Activated CD8-positive, alpha-beta T cell treated with anti-CD3 and anti-CD28 coated beads for 36 hours (primary cell): ENCODE measurements around the gene KIAA0930. TPM values are rescaled to one million over a fixed set of nuclear protein-coding genes. Genes with fewer than 3 reads are reported as not detected.
A peak's percentile ranks its signal among the peaks of the same experiment; 100 is the strongest.

Experiments used
- ATAC-seq: fragments of 200-7000 bp; cut with Tn5 transposase; one replicate; pipeline ENCODE4 v1.10.0; 2021; ENCODE audit warnings: mild to moderate bottlenecking, moderate library complexity
- CTCF ChIA-PET: fragments of 350-600 bp; sonication (Branson Sonifier 250); formaldehyde crosslinking; loops from one replicate; lab custom pipeline; 2021; ENCODE audit warnings: antibody characterized with exemption; lab: Charles Lee
- POLR2A ChIA-PET: fragments of 350-600 bp; sonication (Branson Sonifier 250); formaldehyde crosslinking; loops from one replicate; lab custom pipeline; 2021; ENCODE audit warnings: antibody characterized with exemption; lab: Charles Lee
- DNase-seq: peaks from one replicate; pipeline ENCODE4 v3.0.0-alpha.2; 2020
- H3K27ac Mint-ChIP-seq: one replicate; pipeline ENCODE4 v1.8.0; 2021; ENCODE audit warnings: mild to moderate bottlenecking, mixed read lengths
- H3K27me3 Mint-ChIP-seq: one replicate; pipeline ENCODE4 v1.8.0; 2021; ENCODE audit warnings: mixed read lengths
- H3K36me3 Mint-ChIP-seq: one replicate; pipeline ENCODE4 v1.8.0; 2021; ENCODE audit warnings: low read depth, mixed read lengths
- H3K4me1 Mint-ChIP-seq: one replicate; pipeline ENCODE4 v1.8.0; 2021; ENCODE audit warnings: low read depth, mixed read lengths
- H3K4me3 Mint-ChIP-seq: one replicate; pipeline ENCODE4 v1.8.0; 2021; ENCODE audit warnings: mild to moderate bottlenecking, moderate library complexity, mixed read lengths
- H3K9me3 Mint-ChIP-seq: one replicate; pipeline ENCODE4 v1.8.0; 2021; ENCODE audit warnings: mixed read lengths
- intact Hi-C: fragments of 100-400 bp; cut with micrococcal nuclease; formaldehyde crosslinking; loops from one replicate; pipeline ENCODE4 v1.10.0; 2022
- total RNA-seq, 2 experiments: library from RNA; stranded (reverse); gene quantifications; one replicate each; pipeline ENCODE4 v1.2.3, GENCODE V29; 2021
- TF ChIP-seq, protein P1 (sequence below): fragments of 200-600 bp; IDR thresholded peaks from one replicate; pipeline ENCODE4 v1.8.0; 2022; ENCODE audit warnings: antibody characterized with exemption, mild to moderate bottlenecking

KIAA0930 gene
- total RNA-seq, 2 experiments from 2014 or later, result 38.4 to 40.4 TPM

DNA sequence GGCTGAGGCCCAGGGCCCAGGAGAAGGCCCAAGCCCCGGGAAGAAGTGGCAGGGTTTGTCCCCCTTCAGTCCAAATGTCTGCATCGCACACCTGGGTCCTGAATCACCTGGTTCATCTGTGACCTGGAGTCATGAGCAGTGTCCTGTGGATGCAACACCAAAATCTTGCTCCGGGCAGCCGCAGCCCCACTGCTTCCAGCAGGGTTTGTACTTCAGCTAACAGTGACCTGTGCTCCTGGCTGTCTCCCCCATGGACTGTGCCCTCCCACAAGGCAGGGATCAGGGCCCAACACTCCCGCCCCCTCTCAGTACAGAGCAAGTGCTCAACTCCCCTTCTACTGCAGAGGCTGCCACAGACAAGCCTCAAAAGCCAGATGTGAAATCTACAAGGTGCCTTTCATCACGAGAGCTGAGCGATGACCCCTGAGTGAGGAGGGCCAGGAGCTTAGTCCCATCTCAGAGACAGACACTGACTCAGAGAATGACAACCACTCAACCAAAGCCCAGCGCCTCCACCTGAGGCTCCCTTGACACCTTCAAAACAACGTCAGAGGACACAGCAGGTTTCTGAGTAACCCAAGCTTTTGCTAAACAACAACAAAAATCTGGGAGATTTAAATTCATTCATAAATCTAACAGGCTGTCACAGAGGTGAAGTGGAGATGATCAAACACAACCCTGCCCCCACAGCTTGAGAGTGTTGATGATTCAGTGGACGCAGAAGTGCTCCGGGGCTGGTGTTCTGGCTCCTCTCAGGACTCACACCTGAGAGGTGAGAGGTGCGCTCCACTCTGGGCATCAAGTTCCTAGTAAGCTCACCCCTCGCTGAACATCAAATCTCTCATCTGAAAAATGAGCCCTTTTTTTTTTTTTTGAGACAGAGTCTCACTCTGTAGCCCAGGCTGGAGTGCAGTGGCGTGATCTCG lies 3.4 kb downstream of the KIAA0930 start:
- DNase-seq (no peak), ATAC-seq (no peak)
- Mint-ChIP-seq H3K4me3 (no peak overlapping the region), H3K9me3 (no peaks in the 10 kb centered on the region), H3K4me1 (peaks cover 26% of the 10 kb centered on the region), H3K27ac (no peak overlapping the region), H3K36me3 (peaks cover 6% of the 10 kb centered on the region), H3K27me3 (no peaks in the 10 kb centered on the region)
- CTCF ChIA-PET, result no interaction called here
- POLR2A ChIA-PET, result no interaction called here
- TF ChIP-seq, protein P1, sequence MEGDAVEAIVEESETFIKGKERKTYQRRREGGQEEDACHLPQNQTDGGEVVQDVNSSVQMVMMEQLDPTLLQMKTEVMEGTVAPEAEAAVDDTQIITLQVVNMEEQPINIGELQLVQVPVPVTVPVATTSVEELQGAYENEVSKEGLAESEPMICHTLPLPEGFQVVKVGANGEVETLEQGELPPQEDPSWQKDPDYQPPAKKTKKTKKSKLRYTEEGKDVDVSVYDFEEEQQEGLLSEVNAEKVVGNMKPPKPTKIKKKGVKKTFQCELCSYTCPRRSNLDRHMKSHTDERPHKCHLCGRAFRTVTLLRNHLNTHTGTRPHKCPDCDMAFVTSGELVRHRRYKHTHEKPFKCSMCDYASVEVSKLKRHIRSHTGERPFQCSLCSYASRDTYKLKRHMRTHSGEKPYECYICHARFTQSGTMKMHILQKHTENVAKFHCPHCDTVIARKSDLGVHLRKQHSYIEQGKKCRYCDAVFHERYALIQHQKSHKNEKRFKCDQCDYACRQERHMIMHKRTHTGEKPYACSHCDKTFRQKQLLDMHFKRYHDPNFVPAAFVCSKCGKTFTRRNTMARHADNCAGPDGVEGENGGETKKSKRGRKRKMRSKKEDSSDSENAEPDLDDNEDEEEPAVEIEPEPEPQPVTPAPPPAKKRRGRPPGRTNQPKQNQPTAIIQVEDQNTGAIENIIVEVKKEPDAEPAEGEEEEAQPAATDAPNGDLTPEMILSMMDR, result no peak
- intact Hi-C loops, result no loop called here

DNA sequence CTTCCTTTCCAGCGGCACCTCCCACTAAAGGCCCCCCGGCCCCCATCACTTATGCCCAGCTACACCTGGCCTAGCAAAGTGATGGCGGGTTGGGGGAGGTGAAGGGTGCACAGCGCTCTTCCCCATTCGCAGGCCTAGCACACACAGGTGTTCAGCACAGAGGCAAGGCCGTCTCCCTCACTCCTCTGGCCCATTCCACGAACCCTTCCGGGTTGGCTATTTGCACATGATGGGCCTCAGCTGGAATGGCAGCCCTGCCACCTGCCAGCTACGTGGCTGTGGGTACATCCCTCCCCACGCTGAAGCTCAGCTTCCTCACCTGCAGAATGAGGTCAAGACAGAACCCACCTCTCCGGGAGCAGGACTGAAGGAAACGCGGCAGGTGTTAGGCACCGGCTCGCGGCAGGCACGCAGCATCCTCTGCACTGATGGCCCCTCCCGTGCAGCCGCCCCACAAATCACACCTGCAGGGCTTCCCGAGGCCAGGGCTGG lies 4.8 kb downstream of the KIAA0930 start:
- Mint-ChIP-seq H3K27me3 (no peaks in the 10 kb centered on the region), H3K4me1 (peaks cover 19% of the 10 kb centered on the region), H3K4me3 (no peak overlapping the region), H3K9me3 (no peaks in the 10 kb centered on the region), H3K36me3 (peaks cover 6% of the 10 kb centered on the region), H3K27ac (no peak overlapping the region)
- CTCF ChIA-PET, result no interaction called here
- POLR2A ChIA-PET, result interaction anchor here (0.9 kb wide), 1 partner anchor 66 kb away, joined by 3 read pairs; no protein-coding TSS in a partner anchor
- TF ChIP-seq, protein P1, result no peak
- DNase-seq, result no peak
- ATAC-seq, result no peak
- intact Hi-C loops, result no loop called here

DNA sequence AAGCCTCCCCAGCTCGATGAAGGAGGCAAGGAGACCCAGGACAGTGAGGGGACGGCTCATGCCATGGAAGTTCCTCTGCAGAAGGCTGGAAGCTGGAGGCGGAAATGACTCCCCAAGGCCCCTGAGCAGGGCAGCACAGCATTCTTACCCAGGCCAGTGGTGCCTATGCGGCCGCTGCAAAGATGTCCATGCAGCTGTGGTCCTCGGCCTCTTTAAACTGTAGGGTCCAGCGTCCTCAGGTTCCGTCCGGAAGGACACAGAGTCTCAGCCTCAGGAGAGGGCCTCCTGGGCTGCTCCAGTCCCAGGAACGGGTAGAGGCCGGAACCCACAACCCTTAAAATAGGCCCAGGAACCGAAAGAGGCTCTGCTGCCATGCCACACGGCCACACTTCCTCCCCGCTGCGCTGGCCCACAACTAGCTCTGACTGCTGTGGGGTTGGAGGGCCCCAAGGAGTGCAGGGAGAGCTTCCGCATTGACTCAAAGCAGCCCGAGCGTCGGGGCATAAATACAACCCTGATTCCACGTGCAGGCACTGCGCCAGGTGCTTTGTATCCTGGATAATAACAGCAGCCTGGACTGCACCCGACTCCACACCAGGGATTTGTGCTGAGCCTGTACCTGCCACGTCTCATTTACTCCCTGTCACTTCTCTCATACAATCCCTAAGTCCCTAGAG lies 5.5 kb downstream of the KIAA0930 start:
- Mint-ChIP-seq H3K27ac (no peak overlapping the region), H3K27me3 (no peaks in the 10 kb centered on the region), H3K36me3 (peaks cover 6% of the 10 kb centered on the region), H3K4me3 (no peak overlapping the region), H3K4me1 (peaks cover 19% of the 10 kb centered on the region), H3K9me3 (no peaks in the 10 kb centered on the region)
- TF ChIP-seq, protein P1, result no peak
- DNase-seq, result peak; percentile 56
- ChIA-PET POLR2A (interaction anchor here (0.9 to 1.2 kb wide), 2 partner anchors 9 to 65 kb away, joined by 3 read pairs; no protein-coding TSS in a partner anchor), CTCF (interaction anchor here (1.4 kb wide), 1 partner anchor 33 kb away, joined by 3 read pairs; no protein-coding TSS in a partner anchor)
- intact Hi-C loops, result no loop called here
- ATAC-seq, result peak; percentile 75

DNA sequence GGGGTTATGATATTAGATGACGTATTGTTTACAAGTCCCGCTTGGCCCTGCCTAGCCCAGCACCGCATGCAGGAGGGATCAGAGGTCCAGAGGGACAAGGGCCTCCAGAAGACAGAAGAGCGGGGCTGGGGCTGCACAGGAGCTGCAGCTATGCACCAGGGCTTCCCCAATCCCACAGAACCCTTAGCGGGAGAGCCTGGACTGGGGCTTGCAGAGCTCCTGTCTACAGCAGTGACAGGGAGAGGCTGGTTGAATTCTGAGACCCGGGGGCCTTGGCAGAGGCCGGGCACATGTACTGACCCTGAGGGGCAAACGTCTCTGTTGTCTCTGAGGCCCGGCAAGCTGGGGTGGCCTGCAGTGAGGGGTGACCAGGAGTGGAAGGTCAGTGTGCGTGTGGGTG lies 6.9 kb downstream of the KIAA0930 start:
- DNase-seq (no peak), ATAC-seq (no peak)
- no peaks in the 10 kb centered on the region for H3K9me3 Mint-ChIP-seq
- H3K4me3 Mint-ChIP-seq, result no peak overlapping the region
- TF ChIP-seq, protein P1, result no peak
- peaks cover 6% of the 10 kb centered on the region for H3K36me3 Mint-ChIP-seq
- H3K4me1 Mint-ChIP-seq, result peaks cover 16% of the 10 kb centered on the region
- intact Hi-C loops, result no loop called here
- CTCF ChIA-PET, result no interaction called here
- no peak overlapping the region for H3K27ac Mint-ChIP-seq
- no peaks in the 10 kb centered on the region for H3K27me3 Mint-ChIP-seq
- POLR2A ChIA-PET, result interaction anchor here (1.2 kb wide), 1 partner anchor 8 kb away, joined by 3 read pairs; no protein-coding TSS in a partner anchor
